A549 (cell line): ENCODE measurements around the gene ING5. TPM values are rescaled to one million over a fixed set of nuclear protein-coding genes. Genes with fewer than 3 reads are reported as not detected.

Experiments
- ATAC-seq, 2 experiments: fragments of 200-7000 bp in 1 of 2; fragments of >200 bp in 1 of 2; cut with Nextera tagmentation in 1 of 2; cut with Tn5 transposase in 1 of 2; 3 replicates each; pipeline versions ENCODE4 v1.8.0 to v1.9.1; 2018 to 2020; ENCODE audit warnings: mild to moderate bottlenecking in 1 of 2, moderate library complexity in 1 of 2
- CTCF ChIA-PET: fragments of 300-600 bp; sonication (Branson Sonifier 250); formaldehyde crosslinking; extraction: SDS; loops from one replicate; lab custom pipeline; 2021; ENCODE audit warnings: antibody characterized with exemption, inconsistent platforms; lab: Yijun Ruan, JAX
- POLR2A ChIA-PET: fragments of 350-600 bp; formaldehyde crosslinking; extraction: SDS; loops from one replicate; lab custom pipeline; 2021; ENCODE audit warnings: antibody characterized with exemption, inconsistent platforms; lab: Yijun Ruan, JAX
- DNase-seq, 2 experiments: peaks; one replicate each; pipeline versions ENCODE4 v3.0.0 to v3.0.0-alpha.2; 2011 to 2016; ENCODE audit warnings: low read depth in 1 of 2, low spot score in 1 of 2
- FAIRE-seq: peaks from 2 replicates; lab custom pipeline; 2011; peaks lifted over from hg19 to GRCh38; lab: Jason Lieb, UNC
- H3K27ac ChIP-seq, 2 experiments: fragments of >200 bp; sonication (Bioruptor Twin); formaldehyde crosslinking; 3 replicates each; pipeline ENCODE4 v1.5.1; 2016 to 2017
- H3K4me1 ChIP-seq: fragments of >200 bp; sonication (Bioruptor Twin); formaldehyde crosslinking; 3 replicates; pipeline ENCODE4 v1.6.1; 2016
- H3K4me2 ChIP-seq: fragments of >200 bp; sonication (Bioruptor Twin); formaldehyde crosslinking; 3 replicates; pipeline ENCODE4 v1.6.1; 2016
- H3K4me3 ChIP-seq: fragments of >200 bp; sonication (Bioruptor Twin); formaldehyde crosslinking; 3 replicates; pipeline ENCODE4 v1.5.1; 2016
- H3K9me3 ChIP-seq: fragments of >200 bp; sonication (Bioruptor Twin); formaldehyde crosslinking; 3 replicates; pipeline ENCODE4 v1.6.1; 2016
- CBX2 ChIP-seq: fragments of 200-600 bp; sonication (generic); IDR thresholded peaks from 2 replicates; pipeline ENCODE4 v1.6.1; 2016; ENCODE audit warnings: low read depth, mild to moderate bottlenecking, borderline replicate concordance
- CBX8 ChIP-seq: fragments of 200-600 bp; sonication (generic); IDR thresholded peaks from 2 replicates; pipeline ENCODE4 v1.6.1; 2016
- CHD2 ChIP-seq: fragments of 150-350 bp; IDR thresholded peaks from 2 replicates; pipeline ENCODE4 v1.6.1; 2014; ENCODE audit warnings: low read length; ENCODE audit not compliant: partially characterized antibody
- CHD4 ChIP-seq: fragments of 200-600 bp; sonication (generic); IDR thresholded peaks from 2 replicates; pipeline ENCODE4 v1.6.1; 2016; ENCODE audit warnings: antibody characterized with exemption, mild to moderate bottlenecking, borderline replicate concordance
- EHMT2 ChIP-seq: fragments of 200-600 bp; sonication (generic); IDR thresholded peaks from 2 replicates; pipeline ENCODE4 v1.6.1; 2016; ENCODE audit warnings: antibody characterized with exemption, low read depth, mild to moderate bottlenecking, moderate library complexity
- ESRRA ChIP-seq: fragments of 150-350 bp; IDR thresholded peaks from 2 replicates; pipeline ENCODE4 v1.6.1; 2014; ENCODE audit warnings: mild to moderate bottlenecking, low read length, borderline replicate concordance
- HDAC2 ChIP-seq: fragments of 200-600 bp; sonication (generic); IDR thresholded peaks from 2 replicates; pipeline ENCODE4 v1.6.1; 2016
- HEYL ChIP-seq: fragments of 250-450 bp; sonication (Bioruptor Pico); IDR thresholded peaks from 2 replicates; pipeline ENCODE4 v1.8.0; 2021; ENCODE audit warnings: mild to moderate bottlenecking, moderate library complexity
- HOXA7 ChIP-seq: fragments of 250-450 bp; sonication (Bioruptor Pico); IDR thresholded peaks from 2 replicates; pipeline ENCODE4 v1.5.0; 2020; ENCODE audit warnings: mild to moderate bottlenecking, moderate library complexity
- HOXB13 ChIP-seq: fragments of 250-450 bp; sonication (Bioruptor Pico); IDR thresholded peaks from 2 replicates; pipeline ENCODE4 v1.5.0; 2020; ENCODE audit warnings: low read depth, mild to moderate bottlenecking, moderate library complexity
- HOXB5 ChIP-seq: fragments of 250-450 bp; sonication (Bioruptor Pico); IDR thresholded peaks from 2 replicates; pipeline ENCODE4 v1.5.0; 2020; ENCODE audit warnings: mild to moderate bottlenecking, moderate library complexity
- JUN ChIP-seq, 2 experiments: fragments of >200 bp; sonication (Bioruptor Twin); formaldehyde crosslinking; IDR thresholded peaks; 2 replicates in 1 of 2; 3 replicates in 1 of 2; pipeline ENCODE4 v1.6.1; 2016 to 2017
- JUNB ChIP-seq: fragments of >200 bp; sonication (Bioruptor Twin); formaldehyde crosslinking; IDR thresholded peaks from 2 replicates; pipeline ENCODE4 v1.6.1; 2016
- MAZ ChIP-seq: fragments of 150-350 bp; IDR thresholded peaks from 2 replicates; pipeline ENCODE4 v1.6.1; 2014; ENCODE audit warnings: antibody characterized with exemption, low read depth, low read length, borderline replicate concordance
- NPAS2 ChIP-seq: fragments of 250-450 bp; sonication (Bioruptor Pico); IDR thresholded peaks from 2 replicates; pipeline ENCODE4 v1.8.0; 2022; ENCODE audit warnings: mild to moderate bottlenecking, moderate library complexity, borderline replicate concordance
- POLR2A ChIP-seq: IDR thresholded peaks from 2 replicates; pipeline ENCODE4 v1.6.1; 2012; ENCODE audit warnings: mild to moderate bottlenecking, low read length
- RARB ChIP-seq: fragments of 250-450 bp; sonication (Bioruptor Pico); IDR thresholded peaks from 2 replicates; pipeline ENCODE4 v1.8.0; 2021; ENCODE audit warnings: mild to moderate bottlenecking, moderate library complexity
- RFX5 ChIP-seq: fragments of 450-650 bp; IDR thresholded peaks from 2 replicates; pipeline ENCODE4 v1.7.1; 2014; ENCODE audit warnings: antibody characterized with exemption, mild to moderate bottlenecking, moderate library complexity
- RNF2 ChIP-seq: fragments of 200-600 bp; sonication (generic); IDR thresholded peaks from 2 replicates; pipeline ENCODE4 v1.6.1; 2016; ENCODE audit warnings: low read depth, mild to moderate bottlenecking, antibody characterized with exemption, moderate library complexity, borderline replicate concordance
- ZC3H11A ChIP-seq: fragments of 450-650 bp; IDR thresholded peaks from 2 replicates; pipeline ENCODE4 v1.6.1; 2014; ENCODE audit warnings: antibody characterized with exemption, mild to moderate bottlenecking
- WGBS: methylation state at CpG from one replicate; pipeline ENCODE4 v1.1.6; 2017; ENCODE audit errors: missing lambda C conversion rate; 5-methylcytosine and 5-hydroxymethylcytosine counted together
- polyA plus RNA-seq, 4 experiments: library from polyadenylated mRNA; depleted of rRNA in 3 of 4; stranded (reverse); fragments of >200 nt; fragmentation: RNase III in 1 of 4; extraction: RNeasy Plus Mini Kit Qiagen cat#74134 plus additional on column Dnase treatment in 1 of 4; gene quantifications; 2 replicates in 3 of 4; 3 replicates in 1 of 4; pipeline ENCODE4 v1.2.3, GENCODE V29; 2011 to 2017
- TF ChIP-seq, protein P1 (sequence below): fragments of >200 bp; sonication (Bioruptor Twin); formaldehyde crosslinking; IDR thresholded peaks from 2 replicates; pipeline ENCODE4 v1.6.1; 2016
- TF ChIP-seq, protein P2 (sequence below): IDR thresholded peaks from 2 replicates; pipeline ENCODE4 v1.6.1; 2012
- TF ChIP-seq, protein P3 (sequence below): fragments of 250-450 bp; sonication (Bioruptor Pico); IDR thresholded peaks from 2 replicates; pipeline ENCODE4 v1.5.0; 2021; ENCODE audit warnings: mild to moderate bottlenecking, moderate library complexity, borderline replicate concordance
- TF ChIP-seq, protein P4 (sequence below): fragments of >200 bp; sonication (Bioruptor Twin); formaldehyde crosslinking; IDR thresholded peaks from 3 replicates; pipeline ENCODE4 v1.6.1; 2016
- TF ChIP-seq, protein P5 (sequence below): fragments of >200 bp; sonication (Bioruptor Twin); formaldehyde crosslinking; IDR thresholded peaks from 3 replicates; pipeline ENCODE4 v1.5.1; 2016

The ING5 gene
- polyA plus RNA-seq, 2 of the 4 experiments (the other 2 are of a cell fraction) = 28.6 to 29.6 TPM

DNA sequence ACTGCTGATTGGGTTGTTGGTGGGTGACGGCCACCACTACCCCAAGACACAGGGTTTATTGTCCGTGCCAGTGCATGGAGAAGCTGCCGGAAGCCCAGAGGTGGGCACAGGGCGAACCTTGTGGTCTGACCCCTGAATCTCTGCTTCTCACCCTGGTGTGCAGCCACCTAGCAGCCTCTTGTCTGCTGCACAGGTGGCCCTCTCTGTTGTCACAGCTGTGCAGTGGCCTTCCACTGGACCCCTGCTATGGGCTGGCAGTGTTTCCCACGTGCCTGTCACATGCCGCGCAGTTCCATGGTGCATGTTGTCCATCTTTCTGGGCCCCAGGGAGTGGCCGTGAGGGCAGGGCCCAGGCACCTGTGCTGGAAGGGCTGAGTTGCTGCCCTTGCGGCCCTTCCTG lies 49.1 kb upstream of the ING5 start:
- WGBS = 91% methylated on average over 9 of the region's 9 CpGs
- FAIRE-seq (no peak), ATAC-seq (no peak), DNase-seq (no peak)
- H3K4me1 ChIP-seq = no peaks in the 10 kb centered on the region
- POLR2A ChIA-PET = no interaction called here
- H3K9me3 ChIP-seq = no peaks in the 10 kb centered on the region
- CTCF ChIA-PET = interaction anchor here (0.7 kb wide), 1 partner anchor 438 kb away, joined by 3 read pairs; no protein-coding TSS in a partner anchor
- H3K4me2 ChIP-seq = no peak overlapping the region
- H3K4me3 ChIP-seq = no peak overlapping the region
- TF ChIP-seq ESRRA = no peak
- no peak for TF ChIP-seq CBX2
- TF ChIP-seq JUN (IDR thresholded peaks at IDR 0.05) = no peak
- TF ChIP-seq CBX8 = no peak
- TF ChIP-seq, all 56 proteins: peak for 0
- H3K27ac ChIP-seq = no peak overlapping the region

DNA sequence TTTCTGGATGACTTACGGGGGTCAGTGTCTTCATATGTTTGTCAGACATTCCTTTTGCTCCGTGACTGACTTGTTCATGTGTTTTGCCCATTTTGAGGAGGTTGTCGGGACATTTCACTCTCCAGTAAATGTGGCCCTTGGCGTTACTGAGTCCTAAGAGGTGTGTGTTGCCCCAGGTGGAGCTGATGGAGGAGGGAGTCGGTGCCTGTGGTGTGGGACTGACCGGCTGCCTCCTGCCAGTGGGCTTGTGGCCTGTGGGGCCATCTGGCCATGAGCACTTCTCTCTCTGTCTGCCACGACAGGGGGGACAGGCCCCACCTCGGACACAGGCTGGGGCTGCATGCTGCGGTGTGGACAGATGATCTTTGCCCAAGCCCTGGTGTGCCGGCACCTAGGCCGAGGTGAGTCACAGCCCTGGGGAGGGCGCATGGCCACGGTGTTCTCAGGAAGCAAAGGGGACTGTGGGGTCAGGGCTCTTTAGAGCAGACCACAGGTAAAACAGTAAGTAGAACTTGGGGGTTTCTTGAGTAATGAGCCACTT lies 48.6 kb upstream of the ING5 start:
- ATAC-seq (no peak), FAIRE-seq (no peak), DNase-seq (no peak)
- ChIA-PET CTCF (no interaction called here), POLR2A (no interaction called here)
- Histone ChIP-seq H3K4me1 (no peaks in the 10 kb centered on the region), H3K27ac (no peak overlapping the region), H3K4me2 (no peak overlapping the region), H3K9me3 (no peaks in the 10 kb centered on the region), H3K4me3 (no peak overlapping the region)
- TF ChIP-seq, protein P1, sequence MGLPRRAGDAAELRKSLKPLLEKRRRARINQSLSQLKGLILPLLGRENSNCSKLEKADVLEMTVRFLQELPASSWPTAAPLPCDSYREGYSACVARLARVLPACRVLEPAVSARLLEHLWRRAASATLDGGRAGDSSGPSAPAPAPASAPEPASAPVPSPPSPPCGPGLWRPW = no peak
- TF ChIP-seq RNF2 = no peak
- no peak for TF ChIP-seq HOXB13 (CRISPR knock-in tag)
- TF ChIP-seq, protein P2, sequence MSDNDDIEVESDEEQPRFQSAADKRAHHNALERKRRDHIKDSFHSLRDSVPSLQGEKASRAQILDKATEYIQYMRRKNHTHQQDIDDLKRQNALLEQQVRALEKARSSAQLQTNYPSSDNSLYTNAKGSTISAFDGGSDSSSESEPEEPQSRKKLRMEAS = no peak
- TF ChIP-seq RFX5 = no peak
- TF ChIP-seq JUNB = no peak
- TF ChIP-seq, protein P3, sequence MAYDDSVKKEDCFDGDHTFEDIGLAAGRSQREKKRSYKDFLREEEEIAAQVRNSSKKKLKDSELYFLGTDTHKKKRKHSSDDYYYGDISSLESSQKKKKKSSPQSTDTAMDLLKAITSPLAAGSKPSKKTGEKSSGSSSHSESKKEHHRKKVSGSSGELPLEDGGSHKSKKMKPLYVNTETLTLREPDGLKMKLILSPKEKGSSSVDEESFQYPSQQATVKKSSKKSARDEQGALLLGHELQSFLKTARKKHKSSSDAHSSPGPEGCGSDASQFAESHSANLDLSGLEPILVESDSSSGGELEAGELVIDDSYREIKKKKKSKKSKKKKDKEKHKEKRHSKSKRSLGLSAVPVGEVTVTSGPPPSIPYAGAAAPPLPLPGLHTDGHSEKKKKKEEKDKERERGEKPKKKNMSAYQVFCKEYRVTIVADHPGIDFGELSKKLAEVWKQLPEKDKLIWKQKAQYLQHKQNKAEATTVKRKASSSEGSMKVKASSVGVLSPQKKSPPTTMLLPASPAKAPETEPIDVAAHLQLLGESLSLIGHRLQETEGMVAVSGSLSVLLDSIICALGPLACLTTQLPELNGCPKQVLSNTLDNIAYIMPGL (CRISPR knock-in tag) = no peak
- 95% methylated on average over 13 of the region's 13 CpGs for WGBS

DNA sequence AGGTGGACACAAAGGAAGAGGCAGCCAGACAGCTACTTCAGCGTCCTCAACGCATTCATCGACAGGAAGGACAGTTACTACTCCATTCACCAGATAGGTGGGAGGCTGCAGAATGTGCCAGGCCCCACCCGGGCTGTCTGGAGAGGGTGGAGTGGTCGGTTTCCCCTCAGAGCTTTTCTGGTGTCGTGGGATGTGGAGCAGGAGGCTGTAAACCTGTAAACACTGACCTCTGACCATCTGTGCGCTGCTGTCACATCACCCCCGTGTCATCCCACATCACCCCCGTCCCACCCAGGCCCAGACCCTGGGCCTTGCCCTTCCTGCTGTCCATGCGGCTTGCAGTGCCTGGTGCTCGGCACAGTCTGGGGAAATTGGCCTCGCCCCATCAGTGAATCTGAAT lies 47.3 kb upstream of the ING5 start:
- ChIA-PET CTCF (no interaction called here), POLR2A (no interaction called here)
- 88% methylated on average over 11 of the region's 12 CpGs for WGBS

More for the DNA sequence above, 47.3 kb upstream of the ING5 start:
- FAIRE-seq (no peak), ATAC-seq (no peak), DNase-seq (no peak)
- TF ChIP-seq JUNB (no peak), CHD4 (no peak), CHD2 (no peak), HEYL (CRISPR knock-in tag) (no peak), ZC3H11A (no peak), RARB (CRISPR knock-in tag) (no peak), ESRRA (no peak), HDAC2 (no peak), EHMT2 (no peak), JUN (IDR thresholded peaks at IDR 0.05) (no peak), MAZ (no peak), POLR2A (no peak), HOXB5 (CRISPR knock-in tag) (no peak), HOXA7 (no peak), RFX5 (no peak), NPAS2 (no peak)
- TF ChIP-seq, protein P1 = no peak
- TF ChIP-seq, protein P4, sequence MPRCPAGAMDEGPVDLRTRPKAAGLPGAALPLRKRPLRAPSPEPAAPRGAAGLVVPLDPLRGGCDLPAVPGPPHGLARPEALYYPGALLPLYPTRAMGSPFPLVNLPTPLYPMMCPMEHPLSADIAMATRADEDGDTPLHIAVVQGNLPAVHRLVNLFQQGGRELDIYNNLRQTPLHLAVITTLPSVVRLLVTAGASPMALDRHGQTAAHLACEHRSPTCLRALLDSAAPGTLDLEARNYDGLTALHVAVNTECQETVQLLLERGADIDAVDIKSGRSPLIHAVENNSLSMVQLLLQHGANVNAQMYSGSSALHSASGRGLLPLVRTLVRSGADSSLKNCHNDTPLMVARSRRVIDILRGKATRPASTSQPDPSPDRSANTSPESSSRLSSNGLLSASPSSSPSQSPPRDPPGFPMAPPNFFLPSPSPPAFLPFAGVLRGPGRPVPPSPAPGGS = no peak
- TF ChIP-seq, protein P5, sequence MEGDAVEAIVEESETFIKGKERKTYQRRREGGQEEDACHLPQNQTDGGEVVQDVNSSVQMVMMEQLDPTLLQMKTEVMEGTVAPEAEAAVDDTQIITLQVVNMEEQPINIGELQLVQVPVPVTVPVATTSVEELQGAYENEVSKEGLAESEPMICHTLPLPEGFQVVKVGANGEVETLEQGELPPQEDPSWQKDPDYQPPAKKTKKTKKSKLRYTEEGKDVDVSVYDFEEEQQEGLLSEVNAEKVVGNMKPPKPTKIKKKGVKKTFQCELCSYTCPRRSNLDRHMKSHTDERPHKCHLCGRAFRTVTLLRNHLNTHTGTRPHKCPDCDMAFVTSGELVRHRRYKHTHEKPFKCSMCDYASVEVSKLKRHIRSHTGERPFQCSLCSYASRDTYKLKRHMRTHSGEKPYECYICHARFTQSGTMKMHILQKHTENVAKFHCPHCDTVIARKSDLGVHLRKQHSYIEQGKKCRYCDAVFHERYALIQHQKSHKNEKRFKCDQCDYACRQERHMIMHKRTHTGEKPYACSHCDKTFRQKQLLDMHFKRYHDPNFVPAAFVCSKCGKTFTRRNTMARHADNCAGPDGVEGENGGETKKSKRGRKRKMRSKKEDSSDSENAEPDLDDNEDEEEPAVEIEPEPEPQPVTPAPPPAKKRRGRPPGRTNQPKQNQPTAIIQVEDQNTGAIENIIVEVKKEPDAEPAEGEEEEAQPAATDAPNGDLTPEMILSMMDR = no peak
- H3K9me3 ChIP-seq = no peaks in the 10 kb centered on the region
- no peak overlapping the region for H3K4me3 ChIP-seq
- H3K27ac ChIP-seq = no peak overlapping the region
- H3K4me1 ChIP-seq = no peaks in the 10 kb centered on the region
- H3K4me2 ChIP-seq = no peak overlapping the region
